ENCODE results near the gene TIMP3. TPM values are rescaled to one million over a fixed set of nuclear protein-coding genes. Genes with fewer than 3 reads are reported as not detected.

Gene TIMP3
- total RNA-seq, 2 donors from 2014 or later = 6.3 to 17.1 TPM

GRCh38 chr22:32858121-32858703, 56.7 kb downstream of the TIMP3 start:
- 92% methylated on average over 2 to 3 of the region's 3 CpGs for WGBS, 2 experiments (ENCODE audit: insufficient coverage in 1 of 2, insufficient read length in 1 of 2)
- Mint-ChIP-seq H3K36me3 (ENCODE audit: low read depth) (peaks cover 43% of the 10 kb centered on the region), H3K27me3 (ENCODE audit: insufficient read depth) (no peaks in the 10 kb centered on the region), H3K27ac (no peak overlapping the region), H3K9me3 (no peaks in the 10 kb centered on the region), H3K4me3 (no peak overlapping the region), H3K4me1 (no peaks in the 10 kb centered on the region)
- Histone ChIP-seq H3K27ac (ENCODE audit: low read depth, low read length) (no peak overlapping the region), H3K4me1 (ENCODE audit: control insufficient read depth, insufficient read depth, low read length) (no peaks in the 10 kb centered on the region), H3K4me3 (ENCODE audit: low read length) (no peak overlapping the region), H3K9me3 (ENCODE audit: control insufficient read depth, low read length) (no peaks in the 10 kb centered on the region), H3K36me3 (ENCODE audit: control insufficient read depth, insufficient read depth, low read length) (peaks cover 69% of the 10 kb centered on the region), H3K27me3 (ENCODE audit: control insufficient read depth, insufficient read depth, low read length, poor library complexity, severe bottlenecking) (no peaks in the 10 kb centered on the region), H3K9ac (ENCODE audit: extremely low read depth, low read length, poor library complexity, severe bottlenecking) (no peak overlapping the region)
- no peak for TF ChIP-seq CTCF (conservative IDR thresholded peaks at IDR 0.05)
- DNase-seq = no peak

GRCh38 chr22:32858957-32859356, 57.5 kb downstream of the TIMP3 start:
- H3K4me3 Mint-ChIP-seq = no peak overlapping the region
- Histone ChIP-seq H3K9ac (ENCODE audit: extremely low read depth, low read length, poor library complexity, severe bottlenecking) (no peak overlapping the region), H3K27ac (ENCODE audit: low read depth, low read length) (no peak overlapping the region), H3K4me1 (ENCODE audit: control insufficient read depth, insufficient read depth, low read length) (no peaks in the 10 kb centered on the region), H3K4me3 (ENCODE audit: low read length) (no peak overlapping the region), H3K9me3 (ENCODE audit: control insufficient read depth, low read length) (no peaks in the 10 kb centered on the region), H3K27me3 (ENCODE audit: control insufficient read depth, insufficient read depth, low read length, poor library complexity, severe bottlenecking) (no peaks in the 10 kb centered on the region), H3K36me3 (ENCODE audit: control insufficient read depth, insufficient read depth, low read length) (peaks cover 62% of the 10 kb centered on the region)
- no peaks in the 10 kb centered on the region for H3K4me1 Mint-ChIP-seq
- TF ChIP-seq CTCF (conservative IDR thresholded peaks at IDR 0.05) = no peak
- H3K27me3 Mint-ChIP-seq (ENCODE audit: insufficient read depth) = no peaks in the 10 kb centered on the region
- DNase-seq = no peak
- H3K36me3 Mint-ChIP-seq (ENCODE audit: low read depth) = peaks cover 41% of the 10 kb centered on the region
- 93 to 95% methylated on average over 8 to 9 of the region's 9 CpGs for WGBS, 2 experiments (ENCODE audit: insufficient coverage in 1 of 2, insufficient read length in 1 of 2)
- H3K9me3 Mint-ChIP-seq = no peaks in the 10 kb centered on the region
- H3K27ac Mint-ChIP-seq = no peak overlapping the region

- no peaks in the 10 kb centered on the region for H3K9me3 ChIP-seq (ENCODE audit: control insufficient read depth, low read length)
- no peaks in the 10 kb centered on the region for H3K27me3 ChIP-seq (ENCODE audit: control insufficient read depth, insufficient read depth, low read length, poor library complexity, severe bottlenecking)
- H3K4me3 Mint-ChIP-seq = no peak overlapping the region
- peaks cover 58% of the 10 kb centered on the region for H3K36me3 ChIP-seq (ENCODE audit: control insufficient read depth, insufficient read depth, low read length)
- 86 to 100% methylated on average over 1 of the region's 1 CpG for WGBS, 2 experiments (ENCODE audit: insufficient coverage in 1 of 2, insufficient read length in 1 of 2)
- H3K4me3 ChIP-seq (ENCODE audit: low read length) = no peak overlapping the region
- no peak overlapping the region for H3K27ac ChIP-seq (ENCODE audit: low read depth, low read length)
- TF ChIP-seq CTCF (conservative IDR thresholded peaks at IDR 0.05) = no peak
- H3K4me1 Mint-ChIP-seq = no peaks in the 10 kb centered on the region
- no peaks in the 10 kb centered on the region for H3K27me3 Mint-ChIP-seq (ENCODE audit: insufficient read depth)
- no peak for DNase-seq
- no peaks in the 10 kb centered on the region for H3K4me1 ChIP-seq (ENCODE audit: control insufficient read depth, insufficient read depth, low read length)
- H3K36me3 Mint-ChIP-seq (ENCODE audit: low read depth) = peaks cover 34% of the 10 kb centered on the region
- no peaks in the 10 kb centered on the region for H3K9me3 Mint-ChIP-seq
- no peak overlapping the region for H3K27ac Mint-ChIP-seq
- H3K9ac ChIP-seq (ENCODE audit: extremely low read depth, low read length, poor library complexity, severe bottlenecking) = no peak overlapping the region
These were observed 58.2 kb downstream of the TIMP3 start for GRCh38 chr22:32859743-32860142.
